ENCODE results near the gene FRMPD1. TPM values are rescaled to one million over a fixed set of nuclear protein-coding genes. Genes with fewer than 3 reads are reported as not detected.
"Not testable (repeated sequence)": the region's sequence is repeated elsewhere in the genome, so short reads cannot be mapped to it uniquely, and the experiment has no call there.

The FRMPD1 gene
- total and polyA plus RNA-seq, 2 of the 4 experiments (the other 2 are of a cell fraction), result not detected

DNA sequence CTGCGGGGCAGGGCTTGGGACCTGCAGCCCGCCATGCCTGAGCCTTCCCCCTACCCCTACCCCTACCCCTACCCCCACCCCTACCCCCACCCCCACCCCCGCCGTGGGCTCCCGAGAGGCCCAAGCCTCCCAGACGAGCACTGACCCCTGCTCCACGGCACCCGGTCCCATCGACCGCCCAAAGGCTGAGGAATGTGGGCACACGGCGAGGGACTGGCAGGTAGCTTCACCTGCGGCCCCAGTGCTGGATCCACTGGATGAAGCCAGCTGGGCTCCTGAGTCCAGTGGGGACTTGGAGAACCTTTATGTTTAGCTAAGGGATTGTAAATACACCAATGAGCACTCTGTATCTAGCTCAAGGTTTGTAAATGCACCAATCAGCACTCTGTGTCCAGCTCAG lies 101.4 kb downstream of the FRMPD1 start:
- H3K27ac ChIP-seq (ENCODE audit: insufficient read depth, low read length); intact Hi-C loops (cut with micrococcal nuclease); H2AK5ac ChIP-seq (ENCODE audit: low read depth, low read length); BruUV-seq (replicated peaks); DNase-seq; H3K56ac ChIP-seq (ENCODE audit: extremely low read depth, insufficient read depth, low read length); CTCF ChIA-PET; in situ Hi-C loops (cut with MboI; ENCODE audit: low sequenced_read_pairs); H3K27me3 ChIP-seq (ENCODE audit: control insufficient read depth, insufficient read depth, low read length); H3K4ac ChIP-seq (ENCODE audit: low read depth, low read length); H2AFZ ChIP-seq (replicated peaks; ENCODE audit: low read length, poor library complexity); H3K4me3 ChIP-seq (ENCODE audit: insufficient read depth, low read depth, low read length); H2BK20ac ChIP-seq (ENCODE audit: low read depth, low read length); H3K9me3 ChIP-seq (ENCODE audit: control insufficient read depth, insufficient read depth, low read length); H2AK9ac ChIP-seq (replicated peaks; ENCODE audit: low read depth, low read length, poor library complexity); H3K14ac ChIP-seq (replicated peaks; ENCODE audit: low read depth, low read length); H3K4me1 ChIP-seq (ENCODE audit: control insufficient read depth, insufficient read depth, low read length); H3K4me2 ChIP-seq (ENCODE audit: low read depth, low read length); H4K20me1 ChIP-seq (ENCODE audit: insufficient read depth, low read length); H4K8ac ChIP-seq (ENCODE audit: low read depth in 2 of 2, low read length in 2 of 2); H2BK5ac ChIP-seq (ENCODE audit: low read depth, low read length, poor library complexity, severe bottlenecking); POLR2A ChIA-PET (ENCODE audit: unreplicated experiment); dilution Hi-C loops (cut with HindIII; ENCODE audit: low sequenced_read_pairs, unreplicated experiment); H3K18ac ChIP-seq (ENCODE audit: low read depth, low read length); H3K9ac ChIP-seq (ENCODE audit: low read depth, low read length); ATAC-seq (ENCODE audit: low read depth); H2BK15ac ChIP-seq (ENCODE audit: low read depth, low read length); H3K9me1 ChIP-seq (ENCODE audit: insufficient read depth, low read length); H3K36me3 ChIP-seq (ENCODE audit: control insufficient read depth, insufficient read depth, low read length); H3K23ac ChIP-seq (ENCODE audit: low read depth, low read length); H2BK120ac ChIP-seq (ENCODE audit: low read depth, low read length); H4K5ac ChIP-seq (ENCODE audit: low read depth, low read length); H4K91ac ChIP-seq (ENCODE audit: insufficient read depth, low read depth, low read length): not testable (repeated sequence)
- WGBS, 2 experiments (ENCODE audit: extremely low coverage in 2 of 2, insufficient read length in 1 of 2), result no CpG with 5 or more reads among the region's 13 CpGs
- H3K79me1 ChIP-seq (ENCODE audit: low read depth in 1 of 2, low read length in 2 of 2), result peaks cover 23% of the 10 kb centered on the region in 2 experiments

All from IMR-90 (cell line).